Measurements from ENCODE around the gene ARHGEF25. TPM values are rescaled to one million over a fixed set of nuclear protein-coding genes. Genes with fewer than 3 reads are reported as not detected.

The ARHGEF25 gene
- total and polyA plus RNA-seq, 2 of the 4 experiments (the other 2 are of a cell fraction), result 6.3 to 17.9 TPM

GRCh38 chr12:57571926-57572762, 39.1 kb upstream of the ARHGEF25 start (continued):
- TF ChIP-seq SMC3 (IDR thresholded peaks at IDR 0.05; ENCODE audit: low read depth, low read length), result no peak

- Histone ChIP-seq H3K18ac (ENCODE audit: low read depth, low read length) (no peak overlapping the region), H2BK20ac (ENCODE audit: low read depth, low read length) (no peak overlapping the region), H3K79me1 (ENCODE audit: low read depth in 1 of 2, low read length in 2 of 2) (no peaks in the 10 kb centered on the region), H3K14ac (replicated peaks; ENCODE audit: low read depth, low read length) (no peak overlapping the region), H3K9me1 (ENCODE audit: insufficient read depth, low read length) (no peaks in the 10 kb centered on the region), H2BK15ac (ENCODE audit: low read depth, low read length) (no peak overlapping the region), H2AK9ac (replicated peaks; ENCODE audit: low read depth, low read length, poor library complexity) (no peak overlapping the region), H3K4me1 (ENCODE audit: control insufficient read depth, insufficient read depth, low read length) (no peaks in the 10 kb centered on the region), H4K8ac (ENCODE audit: low read depth in 2 of 2, low read length in 2 of 2) (no peak overlapping the region), H2BK120ac (ENCODE audit: low read depth, low read length) (no peak overlapping the region), H3K4me3 (ENCODE audit: insufficient read depth, low read depth, low read length) (no peak overlapping the region), H3K36me3 (ENCODE audit: control insufficient read depth, insufficient read depth, low read length) (no peaks in the 10 kb centered on the region), H3K4ac (ENCODE audit: low read depth, low read length) (no peak overlapping the region), H4K5ac (ENCODE audit: low read depth, low read length) (no peak overlapping the region), H3K23ac (ENCODE audit: low read depth, low read length) (no peak overlapping the region), H4K91ac (ENCODE audit: insufficient read depth, low read depth, low read length) (no peak overlapping the region), H3K9ac (ENCODE audit: low read depth, low read length) (no peak overlapping the region), H3K56ac (ENCODE audit: extremely low read depth, insufficient read depth, low read length) (no peak overlapping the region), H4K20me1 (ENCODE audit: insufficient read depth, low read length) (no peaks in the 10 kb centered on the region), H2AK5ac (ENCODE audit: low read depth, low read length) (no peak overlapping the region), H3K27ac (ENCODE audit: insufficient read depth, low read length) (no peak overlapping the region), H3K4me2 (ENCODE audit: low read depth, low read length) (no peak overlapping the region), H2BK5ac (ENCODE audit: low read depth, low read length, poor library complexity, severe bottlenecking) (no peak overlapping the region), H2AFZ (replicated peaks; ENCODE audit: low read length, poor library complexity) (no peak overlapping the region), H3K9me3 (ENCODE audit: control insufficient read depth, insufficient read depth, low read length) (no peaks in the 10 kb centered on the region), H3K27me3 (ENCODE audit: control insufficient read depth, insufficient read depth, low read length) (peaks cover 14% of the 10 kb centered on the region)
- DNase-seq, result no peak
- ATAC-seq (ENCODE audit: low read depth), result no peak
- ChIA-PET POLR2A (ENCODE audit: unreplicated experiment) (no interaction called here), CTCF (interaction anchor here (1.8 kb wide), 1 partner anchor 9 kb away, joined by 7 read pairs; no protein-coding TSS in a partner anchor)
- intact Hi-C loops (cut with micrococcal nuclease), result no loop called here
- no TSS peak for BruUV-seq (replicated peaks)
- dilution Hi-C loops (cut with HindIII; ENCODE audit: low sequenced_read_pairs, unreplicated experiment), result loop anchor here (25.0 kb wide), 1 partner anchor 88 kb away; no protein-coding TSS in a partner anchor
- WGBS, 2 experiments (ENCODE audit: extremely low coverage in 2 of 2, insufficient read length in 1 of 2), result 89% methylated on average over 5 of the region's 10 CpGs; no CpG with 5 or more reads in 1 of the 2 experiments
- TF ChIP-seq BHLHE40 (IDR thresholded peaks at IDR 0.05; ENCODE audit: low read depth, low read length), result no peak
- TF ChIP-seq CEBPB (IDR thresholded peaks at IDR 0.05; ENCODE audit: low read depth, low read length), result no peak
- TF ChIP-seq FOS (IDR thresholded peaks at IDR 0.05; ENCODE audit: low read depth, low read length), result no peak
- TF ChIP-seq RFX5 (IDR thresholded peaks at IDR 0.05; ENCODE audit: low read depth, low read length), result no peak
- TF ChIP-seq MAFK (IDR thresholded peaks at IDR 0.05; ENCODE audit: low read depth, low read length), result no peak
- in situ Hi-C loops (cut with MboI; ENCODE audit: low sequenced_read_pairs), result no loop called here
These were observed 36.4 kb upstream of the ARHGEF25 start for GRCh38 chr12:57574795-57575194.

Measured in IMR-90 (cell line).